DOHH2 (cell line): Measurements from ENCODE around the gene C1D.

Experiments used
- H3F3A ChIP-seq: fragments of 200-600 bp; sonication (generic), shearing (Covaris generic); 2 replicates; pipeline ENCODE4 v1.6.0; 2016; ENCODE audit warnings: antibody characterized with exemption, mild to moderate bottlenecking; ENCODE audit not compliant: control insufficient read depth, insufficient read depth
- H3K27ac ChIP-seq: fragments of 200-600 bp; sonication (generic); 2 replicates; pipeline ENCODE4 v1.5.1; 2014; ENCODE audit warnings: low read depth, mild to moderate bottlenecking, low read length, moderate library complexity
- H3K27me3 ChIP-seq: fragments of 200-600 bp; sonication (generic); 2 replicates; pipeline ENCODE4 v1.6.1; 2014; ENCODE audit warnings: mild to moderate bottlenecking, low read length, mixed read lengths; ENCODE audit not compliant: control insufficient read depth
- H3K36me3 ChIP-seq: fragments of 200-600 bp; sonication (generic); 2 replicates; pipeline ENCODE4 v1.6.1; 2014; ENCODE audit warnings: mild to moderate bottlenecking, low read length, moderate library complexity, mixed read lengths; ENCODE audit not compliant: control insufficient read depth
- H3K4me1 ChIP-seq: fragments of 200-600 bp; sonication (generic); 2 replicates; pipeline ENCODE4 v1.6.1; 2014; ENCODE audit warnings: mild to moderate bottlenecking, low read length, mixed read lengths; ENCODE audit not compliant: control insufficient read depth
- H3K4me2 ChIP-seq: fragments of 200-600 bp; sonication (generic); 2 replicates; pipeline ENCODE4 v1.6.0; 2014; ENCODE audit warnings: mild to moderate bottlenecking, low read length, moderate library complexity
- H3K4me3 ChIP-seq: fragments of 200-600 bp; sonication (generic); 2 replicates; pipeline ENCODE4 v1.5.1; 2014; ENCODE audit warnings: mild to moderate bottlenecking, low read length, mixed read lengths
- H3K79me2 ChIP-seq: fragments of 200-600 bp; sonication (generic); 2 replicates; pipeline ENCODE4 v1.6.1; 2014; ENCODE audit warnings: mild to moderate bottlenecking, low read length, mixed read lengths; ENCODE audit not compliant: control insufficient read depth
- H3K9me2 ChIP-seq: fragments of 200-600 bp; sonication (generic); replicated peaks from 2 replicates; pipeline ENCODE4 v1.6.1; 2014; ENCODE audit warnings: mild to moderate bottlenecking, low read length, mixed read lengths; ENCODE audit not compliant: control insufficient read depth
- H3K9me3 ChIP-seq: fragments of 200-600 bp; sonication (generic); 2 replicates; pipeline ENCODE4 v1.6.1; 2014; ENCODE audit warnings: antibody characterized with exemption, low read length, mixed read lengths; ENCODE audit not compliant: control insufficient read depth, insufficient read depth
- H4K20me1 ChIP-seq: fragments of 200-600 bp; sonication (generic); 2 replicates; pipeline ENCODE4 v1.6.0; 2014; ENCODE audit warnings: low read depth, mild to moderate bottlenecking, antibody characterized with exemption, low read length, moderate library complexity; ENCODE audit not compliant: control insufficient read depth, insufficient read depth
- CTCF ChIP-seq: fragments of 200-600 bp; sonication (generic); IDR thresholded peaks from one replicate; pipeline ENCODE4 v1.5.1; 2014; ENCODE audit warnings: antibody characterized with exemption, mild to moderate bottlenecking, low read depth, low read length; ENCODE audit not compliant: poor library complexity, severe bottlenecking
- EZH2phosphoT487 ChIP-seq: fragments of 200-600 bp; sonication (generic); IDR thresholded peaks from 2 replicates; pipeline ENCODE4 v1.6.1; 2017; ENCODE audit warnings: borderline replicate concordance, mild to moderate bottlenecking, antibody characterized with exemption, low read length, moderate library complexity, mixed read lengths

Gene C1D

GRCh38 chr2:68039317-68039716 lies 23.5 kb downstream of the C1D start:
- Histone ChIP-seq H3K9me2 (no peaks in the 10 kb centered on the region), H3K79me2 (no peaks in the 10 kb centered on the region), H4K20me1 (no peaks in the 10 kb centered on the region), H3K36me3 (peaks cover 10% of the 10 kb centered on the region; the same call in 1 of the 2 replicates), H3K27ac (no peak overlapping the region), H3K27me3 (no peaks in the 10 kb centered on the region), H3F3A (no peaks in the 10 kb centered on the region; the same call in 1 of the 2 replicates), H3K4me2 (no peak overlapping the region), H3K9me3 (no peaks in the 10 kb centered on the region), H3K4me1 (no peaks in the 10 kb centered on the region), H3K4me3 (no peak overlapping the region)
- TF ChIP-seq EZH2phosphoT487 (no peak), CTCF (no peak)

- H3F3A ChIP-seq: no peaks in the 10 kb centered on the region
Observed at GRCh38 chr2:68032702-68033101, 30.1 kb downstream of the C1D start.

GRCh38 chr2:68031542-68032160 lies 31.2 kb downstream of the C1D start:
- no peak overlapping the region for H3K4me3 ChIP-seq
- H4K20me1 ChIP-seq: no peaks in the 10 kb centered on the region
- H3F3A ChIP-seq: no peaks in the 10 kb centered on the region
- H3K9me3 ChIP-seq: no peaks in the 10 kb centered on the region
- no peaks in the 10 kb centered on the region for H3K36me3 ChIP-seq
- no peak for TF ChIP-seq EZH2phosphoT487
- TF ChIP-seq CTCF: peak; percentile 73
- no peaks in the 10 kb centered on the region for H3K79me2 ChIP-seq
- no peaks in the 10 kb centered on the region for H3K4me1 ChIP-seq
- H3K27ac ChIP-seq: no peak overlapping the region
- no peaks in the 10 kb centered on the region for H3K9me2 ChIP-seq
- H3K27me3 ChIP-seq: 0 out of 2 replicates have a peak, but pooled peaks cover 3% of the 10 kb centered on the region
- no peak overlapping the region for H3K4me2 ChIP-seq

More at GRCh38 chr2:68032702-68033101, 30.1 kb downstream of the C1D start:
- Histone ChIP-seq H4K20me1 (no peaks in the 10 kb centered on the region), H3K4me2 (no peak overlapping the region), H3K9me3 (no peaks in the 10 kb centered on the region), H3K36me3 (no peaks in the 10 kb centered on the region), H3K9me2 (no peaks in the 10 kb centered on the region), H3K79me2 (no peaks in the 10 kb centered on the region), H3K27ac (no peak overlapping the region), H3K27me3 (0 out of 2 replicates have a peak, but pooled peaks cover 3% of the 10 kb centered on the region), H3K4me3 (no peak overlapping the region), H3K4me1 (no peaks in the 10 kb centered on the region)
- TF ChIP-seq CTCF: no peak
- TF ChIP-seq EZH2phosphoT487: no peak
